A549 (cell line): Measurements from ENCODE around the gene LYPLAL1. TPM values are rescaled to one million over a fixed set of nuclear protein-coding genes. Genes with fewer than 3 reads are reported as not detected.

Experiments
- ATAC-seq, 2 experiments: fragments of 200-7000 bp in 1 of 2; fragments of >200 bp in 1 of 2; cut with Nextera tagmentation in 1 of 2; cut with Tn5 transposase in 1 of 2; 3 replicates each; pipeline versions ENCODE4 v1.8.0 to v1.9.1; 2018 to 2020; ENCODE audit warnings: mild to moderate bottlenecking in 1 of 2, moderate library complexity in 1 of 2
- CTCF ChIA-PET: fragments of 300-600 bp; sonication (Branson Sonifier 250); formaldehyde crosslinking; extraction: SDS; loops from one replicate; lab custom pipeline; 2021; ENCODE audit warnings: antibody characterized with exemption, inconsistent platforms; lab: Yijun Ruan, JAX
- POLR2A ChIA-PET: fragments of 350-600 bp; formaldehyde crosslinking; extraction: SDS; loops from one replicate; lab custom pipeline; 2021; ENCODE audit warnings: antibody characterized with exemption, inconsistent platforms; lab: Yijun Ruan, JAX
- DNase-seq, 2 experiments: peaks; one replicate each; pipeline versions ENCODE4 v3.0.0 to v3.0.0-alpha.2; 2011 to 2016; ENCODE audit warnings: low read depth in 1 of 2, low spot score in 1 of 2
- FAIRE-seq: peaks from 2 replicates; lab custom pipeline; 2011; peaks lifted over from hg19 to GRCh38; lab: Jason Lieb, UNC
- H3K27ac ChIP-seq, 2 experiments: fragments of >200 bp; sonication (Bioruptor Twin); formaldehyde crosslinking; 3 replicates each; pipeline ENCODE4 v1.5.1; 2016 to 2017
- H3K4me1 ChIP-seq: fragments of >200 bp; sonication (Bioruptor Twin); formaldehyde crosslinking; 3 replicates; pipeline ENCODE4 v1.6.1; 2016
- H3K4me2 ChIP-seq: fragments of >200 bp; sonication (Bioruptor Twin); formaldehyde crosslinking; 3 replicates; pipeline ENCODE4 v1.6.1; 2016
- H3K4me3 ChIP-seq: fragments of >200 bp; sonication (Bioruptor Twin); formaldehyde crosslinking; 3 replicates; pipeline ENCODE4 v1.5.1; 2016
- H3K9me3 ChIP-seq: fragments of >200 bp; sonication (Bioruptor Twin); formaldehyde crosslinking; 3 replicates; pipeline ENCODE4 v1.6.1; 2016
- CHD2 ChIP-seq: fragments of 150-350 bp; IDR thresholded peaks from 2 replicates; pipeline ENCODE4 v1.6.1; 2014; ENCODE audit warnings: low read length; ENCODE audit not compliant: partially characterized antibody
- CHD4 ChIP-seq: fragments of 200-600 bp; sonication (generic); IDR thresholded peaks from 2 replicates; pipeline ENCODE4 v1.6.1; 2016; ENCODE audit warnings: antibody characterized with exemption, mild to moderate bottlenecking, borderline replicate concordance
- E2F6 ChIP-seq: IDR thresholded peaks from 2 replicates; pipeline ENCODE4 v1.6.1; 2012; ENCODE audit warnings: low read depth, borderline replicate concordance
- EHF ChIP-seq: fragments of 250-450 bp; sonication (Bioruptor Pico); IDR thresholded peaks from 2 replicates; pipeline ENCODE4 v1.5.0; 2020; ENCODE audit warnings: mild to moderate bottlenecking
- GATA3 ChIP-seq: IDR thresholded peaks from 2 replicates; pipeline ENCODE4 v1.6.1; 2012; ENCODE audit warnings: borderline replicate concordance
- HOXB5 ChIP-seq: fragments of 250-450 bp; sonication (Bioruptor Pico); IDR thresholded peaks from 2 replicates; pipeline ENCODE4 v1.5.0; 2020; ENCODE audit warnings: mild to moderate bottlenecking, moderate library complexity
- KDM1A ChIP-seq: fragments of 200-600 bp; sonication (generic); IDR thresholded peaks from 2 replicates; pipeline ENCODE4 v1.6.1; 2016; ENCODE audit warnings: low read depth, mild to moderate bottlenecking
- MYC ChIP-seq: IDR thresholded peaks from 2 replicates; pipeline ENCODE4 v1.6.1; 2012; ENCODE audit warnings: mild to moderate bottlenecking, inconsistent platforms, low read length, improper control_type of control experiment, borderline replicate concordance
- NFE2L2 ChIP-seq: fragments of 150-350 bp; conservative IDR thresholded peaks from 2 replicates; pipeline ENCODE4 v1.6.1; 2014; ENCODE audit warnings: low read length
- RARB ChIP-seq: fragments of 250-450 bp; sonication (Bioruptor Pico); IDR thresholded peaks from 2 replicates; pipeline ENCODE4 v1.8.0; 2021; ENCODE audit warnings: mild to moderate bottlenecking, moderate library complexity
- REST ChIP-seq: fragments of 200-600 bp; sonication (generic); IDR thresholded peaks from 2 replicates; pipeline ENCODE4 v1.6.1; 2016; ENCODE audit warnings: antibody characterized with exemption, mild to moderate bottlenecking, moderate library complexity
- TFCP2L1 ChIP-seq: fragments of 250-450 bp; sonication (Bioruptor Pico); IDR thresholded peaks from 2 replicates; pipeline ENCODE4 v1.5.0; 2021; ENCODE audit warnings: mild to moderate bottlenecking
- TP53 ChIP-seq: fragments of 250-450 bp; sonication (Bioruptor Pico); IDR thresholded peaks from 2 replicates; pipeline ENCODE4 v1.5.0; 2021; ENCODE audit warnings: mild to moderate bottlenecking, moderate library complexity
- WGBS: methylation state at CpG from one replicate; pipeline ENCODE4 v1.1.6; 2017; ENCODE audit errors: missing lambda C conversion rate; 5-methylcytosine and 5-hydroxymethylcytosine counted together
- polyA plus RNA-seq, 4 experiments: library from polyadenylated mRNA; depleted of rRNA in 3 of 4; stranded (reverse); fragments of >200 nt; fragmentation: RNase III in 1 of 4; extraction: RNeasy Plus Mini Kit Qiagen cat#74134 plus additional on column Dnase treatment in 1 of 4; gene quantifications; 2 replicates in 3 of 4; 3 replicates in 1 of 4; pipeline ENCODE4 v1.2.3, GENCODE V29; 2011 to 2017
- TF ChIP-seq, protein P1 (sequence below): fragments of >200 bp; sonication (Bioruptor Twin); formaldehyde crosslinking; IDR thresholded peaks from 3 replicates; pipeline ENCODE4 v1.6.1; 2016

The LYPLAL1 gene
- polyA plus RNA-seq, 2 of the 4 experiments (the other 2 are of a cell fraction): 13.6 to 61.2 TPM

GRCh38 chr1:219172821-219173220 lies 857 bp upstream of the LYPLAL1 start:
- Histone ChIP-seq H3K4me2 (peak overlapping the region; percentile 89; the same call in 2 of the 3 replicates), H3K27ac (peak overlapping the region in 1 of 2 experiments; percentile 93; a peak in 3 of 6 replicates), H3K4me3 (no peak overlapping the region), H3K4me1 (peaks cover 21% of the 10 kb centered on the region), H3K9me3 (no peaks in the 10 kb centered on the region)
- ATAC-seq (no peak), FAIRE-seq (no peak), DNase-seq (no peak)
- 88% methylated on average over 2 of the region's 2 CpGs for WGBS
- CTCF ChIA-PET: interaction anchor here (0.8 kb wide), 1 partner anchor 13 kb away, joined by 3 read pairs; no protein-coding TSS in a partner anchor
- POLR2A ChIA-PET: no interaction called here
- TF ChIP-seq TP53 (CRISPR knock-in tag): no peak
- TF ChIP-seq GATA3: no peak
- TF ChIP-seq CHD4: no peak
- no peak for TF ChIP-seq RARB (CRISPR knock-in tag)

DNA sequence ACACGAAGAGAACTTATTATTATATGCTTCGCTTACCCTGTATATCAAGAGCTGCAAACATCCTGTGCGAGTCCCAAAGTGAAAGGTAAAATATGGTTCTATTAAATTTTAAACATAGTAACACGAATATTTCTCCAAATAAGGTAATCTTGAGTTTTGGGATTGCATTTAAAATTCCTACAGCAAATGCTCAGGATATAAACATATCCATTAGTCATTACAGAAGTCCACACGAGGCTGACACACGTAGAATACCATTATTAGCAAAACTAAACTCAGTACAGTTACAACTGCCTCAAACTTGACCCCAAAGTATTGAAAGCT lies 282 bp upstream of the LYPLAL1 start:
- DNase-seq: no peak
- H3K4me1 ChIP-seq: peaks cover 23% of the 10 kb centered on the region
- TF ChIP-seq E2F6 (no peak), KDM1A (no peak), NFE2L2 (no peak), TFCP2L1 (no peak), CHD2 (no peak), MYC (no peak), EHF (CRISPR knock-in tag) (no peak), HOXB5 (CRISPR knock-in tag) (no peak), RARB (CRISPR knock-in tag) (no peak)
- peak overlapping the region; percentile 93 to 97 for H3K27ac ChIP-seq
- ChIA-PET POLR2A (interaction anchor here (0.7 to 1.6 kb wide), 7 partner anchors 10 to 828 kb away, joined by 3 to 12 read pairs (median 4); partner anchors contain the start of gene TGFB2), CTCF (interaction anchor here (1.2 kb wide), 1 partner anchor 23 kb away, joined by 3 read pairs; no protein-coding TSS in a partner anchor)
- H3K4me3 ChIP-seq: peak overlapping the region; percentile 74
- ATAC-seq: no peak
- WGBS: 31% methylated on average over 6 of the region's 6 CpGs
- H3K9me3 ChIP-seq: no peaks in the 10 kb centered on the region
- FAIRE-seq: no peak
- H3K4me2 ChIP-seq: peak overlapping the region; percentile 89

DNA sequence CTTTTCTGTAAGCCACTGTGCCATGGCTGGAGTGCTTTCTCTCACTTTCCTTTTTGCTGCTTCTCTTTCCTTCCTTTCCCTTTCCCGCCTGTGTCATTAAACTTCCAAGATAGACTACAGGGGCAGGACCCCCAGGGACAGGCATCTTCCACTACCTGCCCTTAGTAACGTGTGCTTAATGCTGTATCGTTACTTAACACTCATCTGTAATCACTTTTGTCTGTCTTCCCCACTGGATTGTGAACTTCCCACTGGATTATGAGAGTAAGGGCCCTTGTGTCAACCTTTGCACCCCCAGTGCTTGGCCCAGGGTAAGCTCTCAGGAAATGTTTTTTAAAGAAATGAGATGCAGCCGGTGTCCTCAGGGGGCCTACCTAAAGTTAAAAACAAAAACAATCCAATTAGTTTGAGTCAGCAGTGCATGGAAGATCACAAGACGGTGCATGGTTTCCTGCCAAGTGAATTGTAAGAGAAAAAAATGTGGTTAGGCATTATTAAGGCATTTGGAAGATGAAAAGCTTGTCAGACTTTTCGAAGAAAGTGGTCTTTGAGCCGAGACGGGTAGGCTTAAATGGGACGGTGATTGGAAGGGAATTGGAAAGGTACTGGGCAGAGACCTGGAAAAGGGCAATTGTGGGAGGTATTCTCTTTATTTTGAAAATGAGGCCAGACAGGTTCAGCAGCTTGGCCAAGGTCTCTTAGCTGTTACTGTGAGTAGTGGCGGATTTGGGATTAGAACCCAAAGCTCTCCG lies 958 bp downstream of the LYPLAL1 start:
- no peak for FAIRE-seq
- CTCF ChIA-PET: interaction anchor here (1.2 kb wide), 1 partner anchor 22 kb away, joined by 3 read pairs; no protein-coding TSS in a partner anchor
- peak; percentile 32 to 36; a peak in 3 of 6 replicates for ATAC-seq
- POLR2A ChIA-PET: interaction anchor here (1.6 kb wide), 1 partner anchor 15 kb away, joined by 12 read pairs; no protein-coding TSS in a partner anchor
- TF ChIP-seq, protein P1, sequence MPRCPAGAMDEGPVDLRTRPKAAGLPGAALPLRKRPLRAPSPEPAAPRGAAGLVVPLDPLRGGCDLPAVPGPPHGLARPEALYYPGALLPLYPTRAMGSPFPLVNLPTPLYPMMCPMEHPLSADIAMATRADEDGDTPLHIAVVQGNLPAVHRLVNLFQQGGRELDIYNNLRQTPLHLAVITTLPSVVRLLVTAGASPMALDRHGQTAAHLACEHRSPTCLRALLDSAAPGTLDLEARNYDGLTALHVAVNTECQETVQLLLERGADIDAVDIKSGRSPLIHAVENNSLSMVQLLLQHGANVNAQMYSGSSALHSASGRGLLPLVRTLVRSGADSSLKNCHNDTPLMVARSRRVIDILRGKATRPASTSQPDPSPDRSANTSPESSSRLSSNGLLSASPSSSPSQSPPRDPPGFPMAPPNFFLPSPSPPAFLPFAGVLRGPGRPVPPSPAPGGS: 0 out of 3 replicates have a peak, but pooled peaks have one; percentile 26
- TF ChIP-seq EHF (CRISPR knock-in tag) (no peak), REST (no peak)
- DNase-seq: no peak
- WGBS: 58% methylated on average over 11 of the region's 11 CpGs
- Histone ChIP-seq H3K4me3 (peak overlapping the region; percentile 74), H3K27ac (peak overlapping the region; percentile 93 to 97), H3K9me3 (no peaks in the 10 kb centered on the region), H3K4me1 (peaks cover 32% of the 10 kb centered on the region), H3K4me2 (peak overlapping the region; percentile 89)
